Activated CD4-positive, alpha-beta T cell treated with anti-CD3 and anti-CD28 coated beads, Interleukin-2, amount 50 U/mL, for 1 hour (primary cell): ENCODE measurements around the gene FRMD8.

Source experiments
- DNase-seq: peaks from one replicate; pipeline ENCODE4 v3.0.0-alpha.2; 2020

FRMD8 gene

DNA sequence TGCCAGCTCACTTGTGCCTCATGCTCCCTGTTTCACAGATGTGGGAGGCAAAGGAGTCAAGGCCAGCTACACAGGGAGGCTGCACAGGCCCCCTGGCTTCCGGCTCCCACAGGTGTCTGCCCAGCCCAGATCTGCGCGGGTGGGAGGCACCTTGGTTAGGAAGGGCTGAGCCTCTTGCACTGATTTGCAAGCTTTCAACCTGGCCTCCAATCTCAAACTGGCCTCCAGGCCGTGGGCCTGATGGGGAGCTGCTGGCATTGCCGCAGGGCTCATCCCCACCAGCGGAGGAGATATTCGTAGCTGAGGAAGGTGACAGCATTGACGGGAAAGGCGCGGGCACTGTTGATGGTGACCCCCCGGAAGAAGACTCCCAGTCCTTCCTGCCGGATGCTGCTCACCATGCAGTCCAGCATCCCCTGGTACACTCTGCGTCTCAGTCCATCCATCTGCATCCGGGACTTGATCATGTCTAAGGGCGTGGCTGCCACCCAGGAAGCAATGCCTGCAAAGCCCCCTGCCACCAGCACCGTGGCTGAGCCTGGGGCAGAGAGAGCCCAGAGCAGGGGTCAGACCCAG lies 10.2 kb upstream of the FRMD8 start:
- no peak for DNase-seq

DNA sequence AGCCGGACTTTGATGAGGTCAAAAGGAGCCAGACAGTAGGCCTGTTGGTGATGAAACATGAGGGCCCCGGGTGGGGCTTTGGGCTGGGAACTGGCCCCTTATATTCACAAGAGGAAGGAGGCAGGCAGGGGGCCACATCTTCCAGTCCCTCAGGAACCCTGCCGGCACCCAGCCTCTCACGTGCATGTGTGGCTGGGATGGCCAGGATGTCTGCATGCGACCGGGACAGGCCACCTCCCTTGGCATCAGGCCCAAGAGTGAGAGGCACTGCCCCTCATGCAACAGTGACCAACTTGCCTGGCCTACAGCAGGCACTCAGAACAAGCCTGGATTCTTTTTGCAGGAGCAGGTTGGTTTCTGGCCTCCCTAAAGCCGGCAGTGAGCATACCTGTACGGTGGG lies 9.4 kb upstream of the FRMD8 start:
- DNase-seq = no peak

DNA sequence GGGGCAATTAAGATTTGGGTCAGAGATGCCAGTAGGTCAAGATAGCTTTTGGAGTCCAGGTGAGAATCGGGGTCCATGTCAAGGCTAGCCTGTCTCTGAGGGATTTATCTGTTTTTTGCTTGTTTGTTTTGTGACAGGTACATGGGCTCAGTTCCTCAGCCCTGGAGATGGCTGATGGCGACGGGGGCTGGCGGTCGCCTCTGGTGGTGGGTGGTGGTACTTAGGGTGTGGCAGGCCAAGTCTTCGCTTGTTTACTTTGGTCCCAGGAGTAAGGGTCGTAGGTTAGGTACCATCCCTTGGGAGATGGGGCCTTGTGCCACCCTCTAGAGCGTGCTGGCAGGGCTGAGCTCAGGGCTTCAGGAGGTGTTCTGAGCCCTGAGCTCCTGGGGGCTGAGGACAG lies 8.7 kb upstream of the FRMD8 start:
- no peak for DNase-seq

DNA sequence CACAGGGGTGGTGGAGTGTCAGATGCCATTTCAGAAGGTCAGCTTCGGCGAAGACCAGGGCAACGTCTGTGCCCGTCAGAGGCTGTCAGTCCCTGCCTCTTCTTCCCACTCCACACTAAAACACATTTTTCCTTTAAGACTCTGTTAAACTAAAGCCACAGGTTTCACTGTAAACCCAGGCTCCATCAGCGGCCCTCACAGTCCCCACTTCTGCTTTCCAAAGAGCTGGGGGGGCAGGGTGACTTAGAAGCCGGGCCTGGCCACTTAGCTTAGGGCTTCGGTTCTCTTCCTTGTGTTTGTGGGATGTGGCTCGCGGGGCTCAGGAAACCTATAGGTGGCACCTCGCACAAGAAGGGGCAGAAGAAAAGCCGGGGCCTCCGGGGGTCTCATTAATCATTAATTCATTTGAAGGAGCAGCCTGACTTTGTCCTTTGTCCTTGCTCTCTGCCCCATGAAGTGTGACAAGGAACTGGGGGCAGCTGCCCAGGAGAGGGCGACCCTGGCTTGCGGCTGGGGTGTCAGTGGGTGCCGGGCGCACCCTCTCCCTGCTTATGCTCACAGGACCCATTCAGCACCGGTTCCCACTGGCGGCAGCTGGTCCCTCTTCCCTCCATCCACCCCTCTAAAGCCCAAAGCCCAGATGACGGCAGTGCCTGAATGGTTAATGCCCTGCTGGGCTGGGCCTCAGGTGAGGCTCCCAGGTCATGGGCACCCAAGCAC lies 8.1 kb upstream of the FRMD8 start:
- no peak for DNase-seq

DNA sequence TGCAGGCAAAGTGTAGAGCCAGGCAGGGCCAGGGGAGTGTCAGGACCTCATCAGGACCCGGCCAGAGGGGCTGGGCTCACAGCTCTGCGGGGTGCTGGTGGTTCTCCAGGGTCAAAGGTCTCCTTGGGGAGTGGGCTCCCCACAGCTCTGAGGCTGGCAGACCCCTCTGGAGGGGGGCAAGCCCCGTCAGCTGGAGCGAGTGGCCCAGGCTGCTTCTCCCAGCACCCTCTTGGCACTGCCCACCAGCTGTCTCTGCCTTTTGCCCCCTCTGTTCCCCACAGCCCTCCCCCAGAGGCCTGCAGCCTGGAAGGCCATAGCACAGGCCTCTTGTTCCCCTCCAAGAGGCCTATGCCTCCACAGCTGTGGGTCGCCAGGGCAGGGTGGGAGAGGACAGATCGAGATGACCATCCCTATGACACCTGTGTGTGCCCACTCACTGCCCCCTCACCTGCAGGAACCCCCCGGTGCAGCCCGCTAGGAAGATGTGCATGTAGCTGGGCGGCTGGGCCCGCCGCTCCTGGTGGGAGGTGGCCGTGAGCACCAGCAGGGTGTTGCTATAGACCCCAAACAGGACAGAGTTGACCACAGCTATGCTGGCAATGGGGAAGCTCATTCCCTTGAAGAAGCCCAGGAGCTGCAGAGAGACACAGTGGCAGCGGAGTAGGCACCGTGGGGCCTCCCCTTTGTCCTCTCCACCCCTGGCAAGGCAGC lies 7.4 kb upstream of the FRMD8 start:
- no peak for DNase-seq

DNA sequence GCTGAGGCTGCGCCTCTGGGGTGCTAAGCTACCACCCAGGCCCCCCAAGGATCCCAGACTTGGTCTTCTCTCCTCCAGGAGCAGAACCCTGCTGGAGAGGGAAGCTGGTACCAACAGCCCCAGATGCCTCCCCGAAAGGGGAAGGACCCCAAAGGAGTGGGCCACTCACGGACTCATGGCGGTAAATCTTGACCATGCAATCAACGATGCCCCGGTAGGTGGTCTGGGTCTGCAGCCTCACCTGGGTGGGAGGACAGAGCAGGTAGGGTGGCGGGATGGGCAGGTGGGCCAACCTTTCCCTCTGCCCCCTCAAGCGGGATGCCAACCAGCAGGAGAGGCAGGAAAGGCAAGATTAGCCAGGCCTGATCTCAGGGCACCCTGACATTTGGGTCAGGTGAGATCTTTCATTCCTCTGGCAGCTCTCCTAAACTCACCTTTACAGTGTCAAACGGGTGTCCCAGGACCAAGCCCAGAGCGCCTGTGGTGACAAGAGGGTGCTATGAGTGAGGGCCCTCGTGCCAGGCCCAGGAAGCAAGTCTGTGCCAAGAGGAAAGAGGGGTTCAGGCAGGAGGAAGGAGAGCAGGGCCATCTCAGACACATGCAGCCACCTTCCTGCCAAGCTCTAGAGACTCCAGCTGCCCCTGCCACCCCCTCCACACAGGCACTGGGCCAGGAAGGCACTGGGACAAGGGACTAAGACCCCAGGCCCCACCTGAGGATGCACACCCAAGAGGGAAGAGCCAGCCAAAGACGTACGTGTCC lies 6.6 kb upstream of the FRMD8 start:
- no peak for DNase-seq

DNA sequence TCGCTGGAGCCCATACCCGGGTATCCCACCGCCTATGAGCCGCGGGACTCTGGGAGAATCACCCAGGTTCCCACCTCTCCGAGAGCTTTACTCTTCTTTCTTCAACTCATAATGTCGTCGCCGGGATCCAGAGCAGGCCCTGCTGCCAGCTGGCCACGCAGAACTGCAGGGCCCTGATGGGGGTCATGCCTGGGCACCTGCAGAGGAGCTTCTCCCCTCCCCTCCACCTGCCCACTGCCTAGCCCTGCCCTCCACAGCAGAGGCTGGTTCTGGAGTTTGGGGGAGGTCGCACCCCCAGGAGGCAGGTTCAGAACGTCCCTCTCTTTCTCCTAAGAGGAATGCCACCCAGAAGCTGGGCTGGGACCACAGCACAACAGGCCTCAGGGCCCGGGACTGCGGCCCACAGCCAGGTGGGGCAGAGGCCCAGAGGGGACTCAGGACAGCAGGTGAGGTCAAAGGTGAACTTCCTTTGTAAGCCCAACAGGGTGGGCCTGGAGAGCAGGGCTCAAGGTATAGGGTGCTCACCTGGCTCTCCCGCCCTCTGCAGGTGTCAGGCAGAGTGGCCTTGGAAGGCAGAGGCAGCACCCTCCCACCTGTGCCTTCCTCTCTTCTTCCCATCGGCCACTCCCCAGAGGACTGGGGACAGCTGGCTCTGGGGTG lies 5.8 kb upstream of the FRMD8 start:
- DNase-seq = no peak

DNA sequence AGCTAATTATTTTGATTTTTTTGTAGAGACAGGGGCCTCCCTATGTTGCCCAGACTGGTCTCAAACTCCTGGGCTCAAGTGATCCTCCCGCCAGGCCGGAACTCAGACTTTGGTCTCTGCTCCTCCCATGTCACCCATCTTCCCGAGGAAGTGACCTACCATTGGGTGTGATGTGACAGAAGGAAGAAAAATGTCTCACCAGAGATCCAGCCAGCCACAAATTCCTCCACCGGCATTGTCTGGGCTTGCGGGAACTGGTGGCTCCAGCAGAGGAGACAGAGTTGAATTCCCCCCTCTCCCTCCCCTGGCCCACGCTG lies 4.8 kb upstream of the FRMD8 start:
- peak; percentile 21 for DNase-seq

DNA sequence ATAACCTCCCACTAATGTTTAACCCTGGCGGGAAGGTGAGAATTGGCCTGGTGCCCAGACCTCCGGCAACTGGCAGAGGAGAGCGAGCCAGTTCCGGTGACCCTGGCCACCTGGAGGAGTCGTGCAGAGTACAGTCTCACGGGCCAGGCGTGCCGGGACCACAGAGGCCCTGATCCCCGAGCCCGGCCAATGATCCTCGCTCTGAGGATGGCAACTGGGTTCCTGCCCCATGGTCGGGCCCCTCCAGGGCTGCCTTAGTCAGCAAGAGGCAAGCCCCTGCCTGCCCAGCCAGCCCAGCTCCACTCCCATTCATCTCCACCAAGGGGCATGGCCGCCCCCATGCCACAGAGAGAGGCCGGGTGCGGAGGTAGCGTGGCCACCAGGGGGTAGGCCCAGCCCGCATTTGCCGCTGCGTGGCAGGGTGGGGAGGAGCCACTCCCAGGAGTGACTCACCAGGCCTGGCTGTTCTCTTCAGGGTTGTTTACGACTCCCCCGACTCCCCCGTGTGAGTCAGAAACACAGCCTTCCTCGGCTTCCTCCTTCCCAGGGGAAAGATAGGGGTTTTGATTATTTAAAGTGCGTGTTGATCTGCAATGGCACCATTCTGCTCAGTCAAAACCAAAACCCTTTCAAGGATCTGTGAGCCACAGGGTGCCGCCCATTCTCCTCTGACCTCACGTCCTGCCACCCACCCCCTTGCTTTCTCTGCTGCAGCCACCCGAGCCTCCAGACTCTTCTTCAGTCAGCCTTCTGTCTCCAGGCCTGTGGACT lies 4.2 kb upstream of the FRMD8 start, which contains the start of gene SLC25A45:
Gene SLC25A45 (minus strand): TSS at position 614 of the 771 bp plus-strand sequence. CDS start 695 bp downstream, outside the sequence.
- DNase-seq = peak; percentile 90

DNA sequence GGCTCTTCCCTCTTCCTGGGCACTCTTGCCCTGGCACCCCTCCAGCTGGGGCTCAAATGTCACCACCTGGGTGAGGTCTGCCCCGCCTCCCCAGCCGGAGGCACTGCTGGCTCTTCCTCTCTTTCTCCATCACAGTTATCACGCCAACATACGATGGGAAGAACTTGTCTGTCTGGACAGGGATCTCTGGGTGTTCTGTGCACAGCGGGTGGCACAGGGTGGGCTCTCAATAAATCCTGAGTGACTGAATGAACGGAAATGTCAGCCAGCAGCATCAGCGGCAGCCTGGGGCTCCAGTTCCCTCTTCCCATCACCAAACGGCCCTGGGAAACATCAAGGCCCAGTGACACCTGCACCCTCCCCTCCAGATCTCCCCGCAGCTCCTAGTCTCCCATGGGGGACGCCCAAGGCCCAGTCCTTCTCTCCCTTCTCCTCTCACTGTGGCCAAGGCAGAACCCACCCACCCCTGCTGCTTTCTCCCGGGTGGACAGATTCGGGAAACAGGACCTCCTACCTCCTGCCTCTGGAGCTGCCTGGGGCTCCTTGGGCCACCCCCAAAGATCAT lies 3.6 kb upstream of the FRMD8 start:
- no peak for DNase-seq

DNA sequence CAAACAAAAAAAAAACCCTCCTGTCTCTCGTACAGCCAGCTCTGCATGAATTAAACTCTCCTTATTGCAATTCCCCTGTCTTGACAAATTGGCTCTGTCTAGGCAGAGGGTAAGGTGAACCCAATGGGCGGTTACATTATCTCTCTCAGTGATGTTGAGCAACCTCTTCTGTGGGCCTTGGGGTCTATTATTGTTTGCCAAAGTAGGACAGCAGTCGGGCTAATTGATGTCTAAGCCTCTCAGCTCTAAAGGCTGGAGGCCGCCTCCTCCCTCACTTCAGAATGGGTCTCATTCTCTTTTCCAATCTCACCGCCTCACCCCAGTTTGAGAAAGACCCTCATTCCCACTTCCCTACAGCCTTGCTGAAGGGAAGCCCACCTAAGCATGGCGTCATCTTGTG lies 2.7 kb upstream of the FRMD8 start:
- no peak for DNase-seq

DNA sequence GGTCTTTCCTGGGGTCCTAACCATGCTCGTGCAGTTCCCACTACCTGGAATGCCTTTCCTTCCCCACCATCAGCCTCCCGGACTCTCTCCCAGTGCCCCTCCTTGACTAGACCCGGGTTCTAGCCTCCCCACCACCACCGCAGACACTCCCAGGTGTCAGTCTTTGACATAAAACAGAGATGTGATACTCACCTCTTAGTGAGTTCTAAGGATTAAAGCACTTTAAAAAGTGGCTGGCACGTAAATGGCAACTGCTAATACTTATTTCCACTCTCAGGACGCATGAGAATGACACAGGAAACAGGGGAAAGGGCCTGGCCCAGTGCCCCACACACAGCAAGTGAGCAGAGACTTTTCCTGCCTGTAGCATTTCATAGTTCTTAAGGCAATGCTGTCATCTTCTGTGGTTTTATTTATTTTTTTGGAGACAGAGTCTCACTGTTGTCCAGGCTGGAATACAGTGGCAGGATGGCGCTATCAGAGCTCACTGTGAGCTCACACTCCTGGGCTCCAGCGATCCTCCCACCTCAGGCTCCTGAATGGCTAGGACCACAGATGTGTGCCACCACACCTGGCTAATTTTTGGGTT lies 2.0 kb upstream of the FRMD8 start:
- no peak for DNase-seq

DNA sequence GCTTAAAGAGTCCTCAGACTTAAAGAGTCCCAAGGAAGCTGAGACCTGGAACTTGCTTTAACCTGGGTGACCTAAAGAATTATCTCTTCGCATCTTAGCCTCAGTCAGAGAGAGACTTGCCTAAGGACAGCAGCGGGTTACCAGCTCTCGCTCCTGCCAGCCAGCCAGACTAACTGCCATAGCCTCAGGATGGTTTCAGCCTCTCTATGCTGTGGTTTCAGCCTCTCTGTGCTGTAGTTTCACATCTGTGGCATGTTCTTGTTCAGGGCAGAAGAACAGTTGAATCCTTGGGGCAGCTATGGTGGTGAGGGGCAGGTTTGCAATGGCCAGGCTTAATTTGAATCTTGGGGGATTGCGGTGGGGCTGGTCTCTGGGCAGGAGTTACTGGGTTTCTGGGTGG lies 2.3 kb downstream of the FRMD8 start:
- DNase-seq = no peak

DNA sequence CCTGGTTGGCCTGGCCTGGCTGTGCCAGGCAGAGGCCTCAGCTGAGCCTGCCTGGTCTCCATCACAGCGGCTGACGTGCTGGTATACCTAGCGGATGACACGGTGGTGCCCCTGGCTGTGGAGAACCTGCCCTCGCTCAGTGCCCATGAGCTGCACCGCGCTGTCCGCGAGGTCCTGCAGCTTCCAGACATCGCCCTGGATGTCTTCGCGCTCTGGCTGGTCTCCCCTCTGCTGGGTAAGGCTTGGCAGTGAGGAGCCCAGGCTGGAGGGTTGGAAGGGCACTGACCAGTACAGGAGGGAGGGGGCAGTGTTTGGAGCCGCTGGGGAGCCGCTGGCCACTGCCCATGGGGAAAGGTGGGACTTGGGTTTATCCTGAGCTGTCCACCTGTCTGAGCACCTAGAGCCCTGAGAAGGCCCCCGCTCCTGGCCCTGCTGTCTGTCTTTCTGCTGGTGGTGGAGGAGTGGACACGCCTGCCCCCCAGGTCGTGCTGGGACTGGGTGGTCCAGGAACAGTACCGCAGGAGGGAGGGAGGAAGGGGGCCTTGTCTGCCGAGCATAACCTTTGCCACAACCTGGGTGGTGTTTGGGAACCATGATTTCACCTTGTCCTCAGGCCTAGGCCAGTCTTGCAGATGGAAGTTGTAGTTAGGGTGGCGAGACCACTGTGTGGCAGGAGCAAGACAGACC lies 3.0 kb downstream of the FRMD8 start:
- DNase-seq = no peak

DNA sequence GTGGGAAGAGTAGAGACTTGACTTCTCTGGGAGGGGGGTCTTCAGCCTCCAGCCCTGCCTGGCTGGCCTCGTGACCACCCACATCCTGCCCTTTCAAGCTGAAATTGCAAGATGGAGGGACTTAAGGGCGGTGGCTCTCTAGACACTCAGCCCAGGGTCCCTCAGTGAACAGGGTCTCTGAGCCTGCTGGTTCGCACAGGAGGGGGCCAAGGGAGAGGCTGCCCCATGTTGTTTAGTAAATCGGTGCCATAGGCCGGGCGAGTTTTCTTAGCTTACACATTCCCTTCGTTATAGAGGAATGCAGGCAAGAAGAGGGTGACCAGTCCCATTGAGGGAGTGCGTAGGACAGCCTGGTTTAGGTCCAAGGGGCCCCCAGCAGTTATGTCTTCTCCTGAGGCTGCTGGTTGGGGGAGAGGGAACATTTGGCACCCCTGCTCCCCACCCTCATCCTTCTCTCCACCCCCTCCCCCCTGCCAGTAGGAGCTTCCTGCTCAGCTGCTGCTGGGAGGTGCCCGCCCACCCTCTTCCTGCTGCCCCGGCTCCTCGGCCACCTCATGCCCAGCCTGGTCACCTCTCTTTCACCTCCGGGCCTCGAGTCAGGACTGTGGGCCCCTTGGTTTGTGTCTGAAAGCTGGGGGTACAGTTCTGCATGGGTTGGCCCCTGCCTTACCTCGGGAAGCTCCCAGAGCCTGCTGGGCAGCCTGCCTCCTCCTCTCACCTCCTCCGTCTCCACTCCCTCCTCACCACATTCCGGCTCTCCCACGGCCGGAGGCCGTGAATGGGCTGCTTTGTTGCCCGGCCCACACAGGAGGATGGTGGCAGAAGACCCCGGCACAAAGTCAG lies 3.9 kb downstream of the FRMD8 start:
- no peak for DNase-seq

DNA sequence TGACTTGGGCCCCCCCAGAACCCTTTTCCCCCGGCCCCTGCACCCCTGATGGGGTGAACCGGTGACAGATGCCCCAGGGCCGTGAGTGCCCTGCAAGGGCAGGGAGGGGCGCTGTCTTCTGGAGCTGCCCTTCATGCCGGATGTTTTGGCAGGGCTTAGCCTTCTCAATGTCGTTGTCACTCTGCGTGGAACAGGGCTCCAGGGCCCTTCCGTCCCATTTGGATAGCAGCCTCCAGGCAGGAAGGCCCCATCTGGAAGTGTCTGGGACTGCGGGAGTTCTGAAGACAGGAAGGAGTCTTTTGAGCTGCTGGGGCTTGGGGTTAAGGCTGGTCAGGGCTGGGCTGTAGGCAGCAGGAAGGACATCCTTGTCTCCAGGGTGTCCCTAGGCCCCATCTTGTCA lies 4.6 kb downstream of the FRMD8 start:
- DNase-seq = no peak

DNA sequence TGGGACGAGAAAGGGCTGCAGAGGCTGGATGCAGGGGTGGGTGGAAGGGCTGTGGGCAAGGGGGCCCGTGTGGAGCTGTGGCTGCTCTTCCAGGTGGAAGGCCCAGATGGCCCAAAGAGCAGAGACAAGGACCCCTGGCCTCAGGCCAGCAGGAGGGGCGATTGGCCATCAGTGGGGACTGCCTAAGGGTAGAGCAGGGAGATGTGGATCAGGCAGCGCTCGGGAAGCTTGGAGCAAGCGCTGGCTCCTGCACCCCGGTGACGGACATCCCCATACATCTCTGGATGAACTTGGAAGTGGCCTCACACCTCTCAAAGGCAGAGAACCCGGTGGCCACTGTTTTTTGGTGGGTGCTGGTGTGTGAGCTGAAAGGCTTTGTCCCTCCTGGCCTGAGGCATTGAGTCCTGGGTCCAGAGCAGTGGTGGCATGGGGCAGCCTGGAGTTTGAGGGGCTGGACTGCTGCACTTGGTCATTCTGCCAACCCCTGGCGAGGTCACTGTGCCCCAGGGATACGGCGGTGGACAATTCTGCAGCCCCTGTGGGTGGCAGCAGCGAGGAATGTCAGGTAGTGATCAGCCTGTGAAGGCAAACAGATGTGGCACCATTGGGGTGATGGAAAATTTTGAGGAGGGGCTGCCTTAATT lies 5.9 kb downstream of the FRMD8 start:
- DNase-seq = no peak

DNA sequence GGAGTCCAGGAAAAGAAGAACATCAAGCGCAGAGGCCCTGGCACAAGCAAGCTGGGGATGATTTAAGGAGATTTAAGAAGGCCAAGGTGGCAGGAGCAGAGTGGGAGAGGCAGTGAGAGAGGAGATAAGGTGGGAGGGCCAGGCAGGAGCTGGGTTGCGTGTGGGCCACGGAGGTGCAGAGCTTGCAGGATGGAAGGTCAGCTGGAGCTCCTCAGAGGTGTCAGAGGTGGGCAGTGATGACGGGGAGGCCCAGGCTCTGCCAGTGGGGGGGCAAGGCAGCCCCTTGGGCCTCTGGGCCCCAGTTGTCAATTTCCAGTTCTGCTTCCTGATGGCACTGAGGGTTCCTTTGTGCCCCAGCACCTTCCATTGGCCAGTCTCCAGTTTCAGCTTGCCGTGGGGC lies 6.5 kb downstream of the FRMD8 start:
- DNase-seq = no peak

DNA sequence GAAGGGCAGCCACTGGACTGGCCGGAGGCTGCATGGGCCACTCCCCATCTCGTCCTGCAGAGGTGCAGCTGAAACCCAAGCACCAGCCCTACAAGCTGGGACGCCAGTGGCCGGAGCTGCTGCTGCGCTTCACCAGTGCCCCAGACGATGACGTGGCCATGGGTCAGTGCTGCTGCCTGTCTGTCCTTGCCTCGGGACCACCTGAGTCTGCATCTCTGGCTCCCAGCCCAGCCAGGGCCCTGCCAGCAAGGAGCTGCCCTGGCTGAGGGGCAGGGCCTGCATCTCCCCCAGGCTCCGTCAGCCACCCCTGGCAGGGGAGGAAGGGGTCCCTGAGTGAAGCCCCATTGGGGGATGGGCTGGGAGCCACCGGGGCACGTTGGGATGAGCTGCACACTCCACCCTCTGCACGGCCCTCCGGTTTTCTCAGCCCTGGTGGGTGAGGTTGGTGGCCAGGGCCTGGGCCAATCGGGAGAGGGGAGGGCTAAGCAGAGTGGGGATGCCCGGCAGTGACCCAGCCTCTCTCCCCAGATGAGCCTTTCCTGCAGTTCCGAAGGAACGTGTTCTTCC lies 7.2 kb downstream of the FRMD8 start:
- DNase-seq = no peak
